Mucosa of stomach (tissue), 1 donor: ENCODE results near the gene TP53I13.
A peak's percentile ranks its signal among the peaks of the same experiment; 100 is the strongest.

Source experiments
- H3K27me3 ChIP-seq: one replicate; pipeline ENCODE4 v1.7.0; 2013; ENCODE audit warnings: mild to moderate bottlenecking, low read length; ENCODE audit not compliant: control insufficient read depth, insufficient read depth
- H3K36me3 ChIP-seq: one replicate; pipeline ENCODE4 v1.7.0; 2013; ENCODE audit warnings: low read length; ENCODE audit not compliant: control insufficient read depth, insufficient read depth
- H3K4me1 ChIP-seq: one replicate; pipeline ENCODE4 v1.7.0; 2013; ENCODE audit warnings: mild to moderate bottlenecking, low read length; ENCODE audit not compliant: control insufficient read depth, insufficient read depth
- H3K4me3 ChIP-seq: one replicate; pipeline ENCODE4 v1.7.0; 2013; ENCODE audit warnings: low read length
- H3K9ac ChIP-seq: one replicate; pipeline ENCODE4 v1.7.0; 2013; ENCODE audit warnings: mild to moderate bottlenecking, low read length, moderate library complexity
- H3K9me3 ChIP-seq: one replicate; pipeline ENCODE4 v1.7.0; 2013; ENCODE audit warnings: mild to moderate bottlenecking, low read length, moderate library complexity; ENCODE audit not compliant: control insufficient read depth
- donor health status: Pancreatic carcinoma.

TP53I13 gene

DNA sequence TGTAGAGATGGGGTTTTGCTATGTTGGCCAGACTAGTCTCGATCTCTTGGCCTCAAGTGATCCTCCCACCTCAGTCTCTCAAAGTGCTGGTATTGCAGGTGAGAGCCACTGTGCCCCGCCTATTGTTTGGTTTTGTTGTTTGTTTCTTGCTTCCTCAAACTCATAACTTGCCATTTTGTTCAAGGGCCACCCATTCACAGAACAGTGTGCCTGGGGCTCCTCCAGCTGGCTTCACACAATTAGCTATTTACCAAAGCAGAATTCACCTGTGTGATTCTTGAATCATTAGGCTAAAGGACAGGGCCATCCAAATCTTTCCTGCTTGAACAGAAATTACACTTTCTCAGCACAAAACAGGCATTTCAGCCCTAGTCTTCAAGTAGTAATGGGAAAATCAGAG, 8.9 kb upstream of the TP53I13 start:
- H3K9me3 ChIP-seq: no peaks in the 10 kb centered on the region
- no peak overlapping the region for H3K9ac ChIP-seq
- H3K27me3 ChIP-seq: no peaks in the 10 kb centered on the region
- H3K4me3 ChIP-seq: no peak overlapping the region
- no peaks in the 10 kb centered on the region for H3K4me1 ChIP-seq
- H3K36me3 ChIP-seq: no peaks in the 10 kb centered on the region

DNA sequence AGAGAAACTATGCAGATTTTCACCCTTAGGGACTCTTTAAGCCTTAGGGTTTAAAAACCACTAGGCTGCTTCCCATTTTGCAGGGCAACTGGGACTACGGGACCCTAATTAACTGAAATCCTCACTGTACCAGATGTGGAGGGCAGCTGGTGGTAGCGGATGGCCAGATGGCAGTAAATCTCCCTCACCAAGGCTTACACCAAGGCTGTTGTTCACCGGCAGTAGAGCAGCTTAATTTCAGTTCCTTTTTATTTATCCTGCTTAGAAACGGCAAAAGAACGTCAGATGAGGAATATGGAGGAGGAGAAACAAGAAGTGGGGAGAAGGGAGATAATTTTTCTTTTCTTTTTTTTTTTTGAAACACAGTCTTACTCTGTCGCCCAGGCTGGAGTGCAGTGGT, 8.2 kb upstream of the TP53I13 start:
- Histone ChIP-seq H3K27me3 (no peaks in the 10 kb centered on the region), H3K36me3 (no peaks in the 10 kb centered on the region), H3K4me3 (no peak overlapping the region), H3K9ac (no peak overlapping the region), H3K9me3 (no peaks in the 10 kb centered on the region), H3K4me1 (peaks cover under 1% of the 10 kb centered on the region)

DNA sequence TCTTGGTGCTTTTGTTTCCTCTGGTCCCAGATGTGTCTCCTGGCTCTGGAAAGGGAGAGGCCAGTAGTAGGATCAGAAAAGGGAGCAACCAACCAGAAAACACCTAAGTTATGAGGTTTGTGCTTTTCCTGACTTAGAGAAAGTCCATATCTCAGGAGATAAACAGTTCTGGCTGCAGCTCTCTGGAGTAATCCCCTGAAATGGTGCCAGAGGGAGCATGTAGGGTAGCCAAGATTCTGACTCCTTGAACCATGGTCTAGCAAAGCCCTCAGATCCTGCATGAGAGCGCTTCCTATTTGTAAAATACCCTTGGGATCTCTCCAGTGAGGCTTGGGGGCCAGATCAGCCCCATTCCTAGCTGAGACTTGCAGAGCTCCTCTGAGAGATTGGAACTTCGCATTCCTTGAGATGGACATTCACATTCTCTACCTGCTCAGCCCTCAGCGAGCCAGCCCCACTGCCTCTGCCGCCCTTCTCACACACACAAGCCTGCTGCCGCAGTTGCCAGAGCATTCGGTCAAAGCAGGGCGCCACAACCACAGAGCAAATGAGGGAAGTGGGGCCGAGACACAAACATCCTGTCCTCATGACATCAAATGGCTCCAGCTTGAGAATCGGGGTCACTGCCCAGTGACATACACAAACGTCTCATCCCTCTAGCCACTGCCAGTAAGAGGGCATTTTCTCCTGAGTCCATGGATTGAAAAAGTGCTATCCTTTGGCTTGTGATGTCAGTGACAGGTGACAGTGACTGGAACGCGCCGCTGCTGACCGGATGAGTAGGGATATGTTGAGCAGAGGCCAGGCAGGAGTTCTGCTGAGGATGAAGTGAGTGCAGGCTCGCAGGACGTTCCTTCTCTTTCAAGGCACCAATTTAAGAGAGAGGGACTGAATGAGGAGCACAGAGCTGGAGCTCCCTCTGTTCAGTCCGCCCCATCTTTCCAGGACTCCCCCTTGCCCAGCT, 6.7 kb upstream of the TP53I13 start:
- H3K4me1 ChIP-seq: peaks cover 6% of the 10 kb centered on the region
- no peaks in the 10 kb centered on the region for H3K9me3 ChIP-seq
- H3K36me3 ChIP-seq: no peaks in the 10 kb centered on the region
- H3K4me3 ChIP-seq: no peak overlapping the region
- H3K27me3 ChIP-seq: no peaks in the 10 kb centered on the region
- no peak overlapping the region for H3K9ac ChIP-seq

DNA sequence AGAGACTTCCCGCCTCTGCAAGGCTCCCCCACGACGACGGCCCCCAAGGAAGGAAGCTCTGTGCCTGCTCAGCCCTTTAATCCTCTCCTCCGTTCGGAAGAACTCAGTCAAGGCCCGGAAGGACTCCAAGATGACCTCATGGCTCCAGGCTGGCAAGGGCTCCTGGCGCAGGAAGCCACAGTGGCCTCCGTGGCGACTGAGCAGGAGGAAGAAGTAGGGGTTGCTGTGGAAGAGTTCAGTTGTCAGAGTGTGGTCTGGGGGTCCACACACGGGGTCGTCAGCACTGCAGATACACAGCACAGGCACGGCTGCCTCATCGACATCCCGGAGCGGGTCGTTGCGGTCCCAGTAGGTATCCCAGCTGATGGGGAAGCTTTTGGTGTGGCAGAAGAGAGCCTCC, 5.9 kb upstream of the TP53I13 start:
- Histone ChIP-seq H3K27me3 (no peaks in the 10 kb centered on the region), H3K36me3 (no peaks in the 10 kb centered on the region), H3K4me1 (peaks cover 6% of the 10 kb centered on the region), H3K4me3 (no peak overlapping the region), H3K9ac (no peak overlapping the region), H3K9me3 (no peaks in the 10 kb centered on the region)

DNA sequence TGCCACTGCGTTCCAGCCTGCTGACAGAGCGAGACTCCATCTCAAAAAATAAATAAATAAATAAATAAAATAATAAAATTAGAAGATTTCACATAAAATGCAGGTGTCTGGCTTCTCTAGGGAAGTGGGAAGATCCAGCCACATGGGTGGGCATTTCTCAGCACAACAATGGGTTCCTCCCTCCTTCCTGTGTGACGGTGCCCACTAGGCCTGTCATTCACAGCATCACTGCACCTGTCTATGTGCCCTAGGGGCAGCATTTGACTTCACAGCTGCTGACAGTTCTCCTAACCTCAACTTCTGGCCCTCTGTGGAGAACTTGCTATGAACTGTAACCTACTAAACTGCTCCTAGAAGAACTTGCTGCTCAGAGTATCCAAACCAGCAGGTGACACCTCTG, 4.7 kb upstream of the TP53I13 start:
- no peaks in the 10 kb centered on the region for H3K27me3 ChIP-seq
- H3K9ac ChIP-seq: no peak overlapping the region
- no peak overlapping the region for H3K4me3 ChIP-seq
- H3K4me1 ChIP-seq: peaks cover 6% of the 10 kb centered on the region
- no peaks in the 10 kb centered on the region for H3K9me3 ChIP-seq
- no peaks in the 10 kb centered on the region for H3K36me3 ChIP-seq

DNA sequence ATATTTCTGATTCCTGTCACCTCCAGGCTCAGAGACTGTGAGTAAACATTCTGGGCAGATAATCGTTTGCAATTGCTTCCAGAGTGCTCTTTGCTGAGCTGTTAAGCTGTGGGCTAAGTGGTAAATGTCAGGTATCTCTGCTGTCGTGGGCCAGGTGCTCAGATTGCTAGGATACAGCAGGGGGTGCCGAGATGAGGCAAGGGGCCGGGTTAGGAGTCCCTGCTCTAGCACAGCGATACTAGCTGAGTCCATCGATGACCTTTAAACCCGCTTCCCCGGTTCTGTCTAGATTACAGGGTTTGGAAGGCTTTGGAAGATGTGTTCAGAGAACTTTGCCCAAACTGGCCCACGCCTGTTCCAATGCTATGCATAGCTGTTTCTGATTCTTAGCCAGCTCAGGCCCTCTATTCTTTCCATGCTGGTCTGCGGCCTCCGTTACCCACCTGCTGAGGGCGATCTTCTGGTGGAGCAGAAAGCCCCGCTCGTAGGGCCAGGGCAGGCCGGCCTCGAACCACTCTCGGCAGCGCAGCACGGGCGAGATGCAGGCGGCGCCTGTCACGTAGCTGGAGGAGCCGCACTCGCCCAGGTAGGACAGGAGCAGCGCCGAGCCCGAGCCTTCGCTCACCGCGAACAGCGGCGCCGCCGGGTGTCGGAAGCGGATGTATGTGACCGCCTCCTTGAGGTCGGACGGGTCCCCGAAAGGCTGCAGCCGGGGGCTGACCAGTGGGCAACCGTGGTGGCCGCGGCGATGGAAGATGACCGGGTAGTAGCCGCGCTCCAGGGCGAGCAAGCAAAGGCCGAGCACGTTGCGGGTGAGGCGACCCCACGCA, 2.6 kb upstream of the TP53I13 start:
- peaks cover 20% of the 10 kb centered on the region for H3K4me1 ChIP-seq
- H3K9me3 ChIP-seq: no peaks in the 10 kb centered on the region
- H3K4me3 ChIP-seq: peak overlapping the region; percentile 1
- H3K36me3 ChIP-seq: no peaks in the 10 kb centered on the region
- no peaks in the 10 kb centered on the region for H3K27me3 ChIP-seq
- peak overlapping the region; percentile 5 for H3K9ac ChIP-seq

DNA sequence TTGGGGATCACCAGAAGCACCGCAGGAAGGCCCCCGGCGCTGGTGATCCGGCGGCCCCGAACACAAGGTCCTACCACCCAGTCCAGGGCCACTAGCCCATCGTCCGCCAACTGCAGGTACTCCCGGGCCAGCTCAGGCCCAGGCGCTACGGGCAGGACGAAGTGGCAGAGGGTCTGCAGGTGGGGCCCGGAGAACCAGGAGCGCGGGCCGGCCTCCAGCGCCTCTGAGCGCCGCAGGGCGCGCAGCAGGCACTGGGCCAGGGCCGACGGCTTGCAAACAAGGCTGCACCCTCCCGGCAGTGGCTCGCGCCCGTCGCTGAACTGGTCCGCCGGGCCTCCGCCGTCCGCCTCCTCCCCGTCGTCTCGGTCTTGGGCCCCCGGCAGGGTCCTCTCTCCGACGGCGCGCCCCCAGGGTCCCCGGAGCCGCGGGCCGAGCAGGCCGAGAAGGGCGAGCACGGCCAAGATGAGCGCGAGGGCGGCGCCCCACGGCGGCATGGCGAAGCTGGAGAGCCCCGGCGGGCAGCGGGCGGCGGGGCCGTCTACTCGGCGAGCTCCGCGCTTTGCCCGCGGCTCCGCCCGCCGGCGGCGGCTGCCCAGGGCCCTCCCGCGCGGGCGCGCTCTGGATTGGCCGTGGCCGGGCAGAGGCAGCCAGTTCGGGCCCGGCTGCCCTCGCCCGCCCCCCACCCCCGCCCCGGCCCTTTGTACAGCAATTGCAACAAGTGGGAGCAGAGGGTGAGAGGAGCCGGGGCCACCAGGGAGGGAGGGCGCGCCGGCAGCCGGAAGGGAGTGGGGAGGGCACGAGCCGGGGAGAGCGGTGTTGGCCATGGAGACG, 1.8 kb upstream of the TP53I13 start, which contains the start of gene ABHD15:
Gene ABHD15 (minus strand): TSS at position 565 of the 831 bp plus-strand sequence. CDS start 71 bp downstream, at position 494.
- Histone ChIP-seq H3K9ac (peak within 1 kb of the TSS; percentile 76), H3K27me3 (no peaks in the 10 kb centered on the region), H3K9me3 (no peaks in the 10 kb centered on the region), H3K4me3 (peak within 1 kb of the TSS; percentile 77), H3K4me1 (peaks cover 28% of the 10 kb centered on the region), H3K36me3 (no peaks in the 10 kb centered on the region)

DNA sequence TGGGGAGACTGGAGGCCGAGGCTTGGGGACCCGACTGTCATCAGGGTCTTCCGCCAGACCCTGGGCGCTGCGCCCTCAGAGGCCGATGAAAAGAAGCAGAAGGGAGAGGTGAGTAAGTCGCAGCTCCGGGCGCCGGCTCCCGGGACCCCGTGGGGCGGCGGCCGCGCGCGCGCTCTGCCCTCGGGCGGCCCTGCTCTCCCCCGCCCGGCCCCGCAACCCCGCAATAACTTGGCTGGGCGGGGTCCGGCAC, 1.3 kb upstream of the TP53I13 start:
- no peaks in the 10 kb centered on the region for H3K36me3 ChIP-seq
- peak overlapping the region; percentile 77 for H3K4me3 ChIP-seq
- H3K9ac ChIP-seq: peak overlapping the region; percentile 76
- no peaks in the 10 kb centered on the region for H3K27me3 ChIP-seq
- peaks cover 33% of the 10 kb centered on the region for H3K4me1 ChIP-seq
- H3K9me3 ChIP-seq: no peaks in the 10 kb centered on the region

DNA sequence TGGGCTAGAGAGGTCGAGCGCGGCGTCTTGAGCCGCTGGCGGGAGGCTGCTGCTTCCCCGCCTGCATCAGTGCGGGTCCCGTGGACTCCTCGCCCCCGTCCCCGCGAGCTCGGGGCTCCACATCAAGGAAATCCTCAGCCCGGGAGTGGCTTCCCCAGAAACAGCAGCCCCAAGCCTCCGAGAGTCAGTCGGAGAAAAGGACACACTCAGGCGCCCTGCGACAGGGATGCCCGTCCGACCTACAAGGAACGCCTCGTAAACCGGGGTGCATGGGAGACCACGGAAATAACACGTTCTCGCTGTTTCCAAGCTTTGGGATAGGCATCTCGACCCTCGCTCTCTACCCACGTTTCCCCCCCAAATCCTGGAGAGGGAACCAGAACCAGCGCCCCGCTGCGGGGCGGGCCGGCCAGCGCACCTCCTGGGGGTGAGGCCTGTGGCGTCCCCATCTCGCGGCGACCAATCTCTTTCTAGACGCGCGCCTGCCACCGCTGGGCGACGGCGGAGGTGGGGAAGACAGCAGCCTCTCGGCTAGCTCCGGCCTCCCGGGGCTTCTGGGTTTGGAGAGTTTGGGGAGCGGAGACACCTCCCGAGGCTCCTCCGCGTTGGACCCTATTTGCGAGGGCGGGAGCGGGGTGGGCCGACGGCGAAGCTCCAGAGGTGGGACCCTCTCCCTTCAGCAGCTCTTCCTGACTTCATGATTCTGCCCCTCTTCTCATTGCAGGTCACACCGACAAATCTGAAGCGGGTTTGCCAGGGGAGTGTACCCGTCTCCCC, 759 bp upstream of the TP53I13 start:
- Histone ChIP-seq H3K4me3 (peak overlapping the region; percentile 77), H3K9ac (peak overlapping the region; percentile 76), H3K4me1 (peaks cover 34% of the 10 kb centered on the region), H3K27me3 (no peaks in the 10 kb centered on the region), H3K36me3 (no peaks in the 10 kb centered on the region), H3K9me3 (no peaks in the 10 kb centered on the region)

DNA sequence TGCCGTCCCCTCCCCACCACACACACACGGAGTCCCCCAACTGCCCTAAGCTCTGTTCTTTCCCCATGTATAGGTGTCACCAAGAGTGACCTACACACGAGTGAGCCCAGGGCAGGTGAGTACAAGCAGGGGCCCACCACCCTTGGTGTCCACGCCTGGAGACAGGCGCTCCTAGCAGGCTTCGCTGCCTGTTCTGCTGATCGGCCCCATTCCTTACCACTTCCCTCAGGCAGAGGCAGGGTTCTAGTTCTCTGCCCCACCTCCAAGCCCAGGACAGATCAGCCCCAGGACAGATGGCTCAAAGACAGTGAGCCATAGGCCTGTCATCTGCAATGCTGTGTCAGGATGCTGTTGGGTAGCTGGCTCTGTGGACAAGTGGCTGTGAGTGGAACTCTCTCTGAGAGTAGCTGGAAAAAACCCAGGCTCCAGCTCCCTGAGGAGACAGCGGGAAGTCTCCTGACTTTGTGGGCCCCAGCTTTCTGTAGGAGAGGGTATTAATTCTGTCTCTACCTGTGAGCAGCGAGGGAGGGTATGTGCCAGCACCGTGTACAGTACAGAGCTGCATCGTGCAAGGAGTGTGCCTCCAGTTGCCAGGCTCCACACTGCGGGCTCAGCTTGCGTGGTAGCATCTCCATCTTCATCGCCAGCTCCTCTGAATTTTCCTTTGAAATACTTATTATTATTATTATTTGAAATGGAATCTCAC, 897 bp downstream of the TP53I13 start:
- H3K4me1 ChIP-seq: peaks cover 45% of the 10 kb centered on the region

DNA sequence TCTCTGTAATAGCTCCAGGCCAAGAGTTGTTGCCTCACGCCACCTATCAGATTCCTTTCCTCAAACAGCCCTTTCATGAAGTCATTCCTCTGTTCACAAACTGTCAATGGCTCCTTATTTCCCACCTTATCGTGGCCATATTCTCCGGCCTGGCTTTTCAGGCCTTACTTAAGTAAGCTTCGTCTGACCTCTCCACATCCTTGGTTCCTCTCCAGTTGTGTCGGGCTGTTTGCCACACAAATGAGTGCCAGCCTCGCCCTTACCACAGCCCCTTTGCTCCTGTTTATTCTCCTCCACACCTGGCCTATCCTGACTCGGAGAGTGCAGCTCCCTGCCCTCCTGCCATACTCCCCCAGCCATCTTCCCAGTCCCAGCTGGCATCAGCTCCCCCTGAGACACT, 2.0 kb downstream of the TP53I13 start:
- Histone ChIP-seq H3K9ac (no peak overlapping the region), H3K27me3 (no peaks in the 10 kb centered on the region), H3K4me1 (peaks cover 53% of the 10 kb centered on the region), H3K9me3 (no peaks in the 10 kb centered on the region), H3K4me3 (no peak overlapping the region), H3K36me3 (no peaks in the 10 kb centered on the region)

More for the DNA sequence above, 897 bp downstream of the TP53I13 start:
- Histone ChIP-seq H3K9me3 (no peaks in the 10 kb centered on the region), H3K4me3 (peak overlapping the region; percentile 35), H3K27me3 (no peaks in the 10 kb centered on the region), H3K36me3 (no peaks in the 10 kb centered on the region), H3K9ac (peak overlapping the region; percentile 71)
